Raji (cell line): Measurements from ENCODE around the gene AMIGO3.

Experiments used
- POLR2A ChIP-seq: IDR thresholded peaks from 2 replicates; pipeline ENCODE4 v1.6.1; 2011; ENCODE audit warnings: low read depth, low read length, control low read depth; ENCODE audit not compliant: insufficient read depth

AMIGO3 gene, protein sequence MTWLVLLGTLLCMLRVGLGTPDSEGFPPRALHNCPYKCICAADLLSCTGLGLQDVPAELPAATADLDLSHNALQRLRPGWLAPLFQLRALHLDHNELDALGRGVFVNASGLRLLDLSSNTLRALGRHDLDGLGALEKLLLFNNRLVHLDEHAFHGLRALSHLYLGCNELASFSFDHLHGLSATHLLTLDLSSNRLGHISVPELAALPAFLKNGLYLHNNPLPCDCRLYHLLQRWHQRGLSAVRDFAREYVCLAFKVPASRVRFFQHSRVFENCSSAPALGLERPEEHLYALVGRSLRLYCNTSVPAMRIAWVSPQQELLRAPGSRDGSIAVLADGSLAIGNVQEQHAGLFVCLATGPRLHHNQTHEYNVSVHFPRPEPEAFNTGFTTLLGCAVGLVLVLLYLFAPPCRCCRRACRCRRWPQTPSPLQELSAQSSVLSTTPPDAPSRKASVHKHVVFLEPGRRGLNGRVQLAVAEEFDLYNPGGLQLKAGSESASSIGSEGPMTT

GRCh38 chr3:49719214-49719884, at the start of gene AMIGO3:
Gene AMIGO3 (minus strand): TSS chr3:49719684. CDS start chr3:49719465, 219 bp downstream.
- TF ChIP-seq POLR2A = peak; percentile 90

- TF ChIP-seq POLR2A = no peak
Observed at GRCh38 chr3:49763981-49764380, 44.5 kb upstream of the AMIGO3 start.

DNA sequence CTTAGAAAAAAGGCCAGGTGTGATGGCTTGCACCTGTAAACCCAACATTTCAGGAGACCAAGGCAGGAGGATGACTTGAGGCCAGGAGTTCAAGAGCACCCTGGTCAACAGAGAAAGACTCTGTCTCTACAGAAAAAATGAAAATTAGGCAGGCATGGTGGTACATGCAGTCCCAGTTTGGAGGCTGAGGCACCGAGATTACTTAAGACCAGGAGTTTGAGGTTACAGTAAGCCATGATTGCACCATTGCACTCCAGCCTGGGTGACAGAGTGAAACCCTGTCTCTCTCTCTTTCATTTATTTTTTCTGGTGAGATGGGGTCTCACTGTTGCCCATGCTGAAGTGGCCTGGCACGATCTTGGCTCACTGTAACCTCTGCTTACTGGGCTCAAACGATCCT, 42.2 kb upstream of the AMIGO3 start:
- no peak for TF ChIP-seq POLR2A

GRCh38 chr3:49759226-49759625, 39.7 kb upstream of the AMIGO3 start:
- no peak for TF ChIP-seq POLR2A

- no peak for TF ChIP-seq POLR2A
Observed at GRCh38 chr3:49757197-49757596, 37.7 kb upstream of the AMIGO3 start.

GRCh38 chr3:49756036-49756435, 36.6 kb upstream of the AMIGO3 start:
- TF ChIP-seq POLR2A = no peak

- TF ChIP-seq POLR2A = no peak
Observed at GRCh38 chr3:49754536-49754935, 35.1 kb upstream of the AMIGO3 start.

DNA sequence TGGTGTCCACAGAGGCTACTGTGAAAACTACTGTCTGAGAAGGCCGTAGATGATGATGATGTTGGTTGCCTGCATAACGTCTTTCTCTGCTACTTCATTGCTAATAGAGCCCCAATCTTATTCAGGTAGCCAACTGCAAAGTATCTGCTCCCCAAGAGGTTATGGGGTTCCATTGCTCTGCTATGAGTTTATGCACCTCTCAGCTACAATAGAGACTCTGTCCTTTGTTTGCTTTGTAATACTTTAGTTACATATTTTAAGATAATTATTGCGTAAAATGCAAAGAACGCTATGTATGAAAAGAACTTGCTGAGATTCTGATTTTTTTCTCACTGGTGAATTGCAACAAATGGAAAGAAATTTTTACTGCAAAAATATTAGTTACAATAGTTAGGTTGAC, 32.0 kb upstream of the AMIGO3 start:
- no peak for TF ChIP-seq POLR2A

DNA sequence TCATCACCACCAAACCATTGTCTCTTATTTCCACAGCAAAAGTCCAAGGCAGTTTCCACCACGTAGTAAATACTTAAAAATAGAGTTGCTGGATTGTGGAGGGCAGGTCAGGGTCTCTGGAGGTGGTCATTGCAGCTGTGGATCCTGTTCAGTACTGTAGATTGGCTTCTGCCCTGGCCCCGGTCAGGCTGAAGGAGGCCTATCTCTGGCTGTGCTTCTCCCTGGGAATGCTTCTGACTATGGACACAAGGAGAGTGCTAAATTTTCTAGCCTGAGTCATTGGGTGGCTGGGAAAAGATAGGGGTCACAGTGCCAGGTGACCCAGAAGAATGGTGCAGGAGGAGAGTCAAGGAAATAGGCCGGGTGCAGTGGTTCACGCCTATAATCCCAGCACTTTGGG, 30.6 kb upstream of the AMIGO3 start:
- no peak for TF ChIP-seq POLR2A

- no peak for TF ChIP-seq POLR2A
Observed at GRCh38 chr3:49747792-49748480, 28.5 kb upstream of the AMIGO3 start.

- no peak for TF ChIP-seq POLR2A
Observed at GRCh38 chr3:49745986-49746385, 26.5 kb upstream of the AMIGO3 start.

GRCh38 chr3:49740427-49740826, 20.9 kb upstream of the AMIGO3 start:
- TF ChIP-seq POLR2A = no peak

- no peak for TF ChIP-seq POLR2A
Observed at GRCh38 chr3:49738067-49738713, 18.7 kb upstream of the AMIGO3 start.

DNA sequence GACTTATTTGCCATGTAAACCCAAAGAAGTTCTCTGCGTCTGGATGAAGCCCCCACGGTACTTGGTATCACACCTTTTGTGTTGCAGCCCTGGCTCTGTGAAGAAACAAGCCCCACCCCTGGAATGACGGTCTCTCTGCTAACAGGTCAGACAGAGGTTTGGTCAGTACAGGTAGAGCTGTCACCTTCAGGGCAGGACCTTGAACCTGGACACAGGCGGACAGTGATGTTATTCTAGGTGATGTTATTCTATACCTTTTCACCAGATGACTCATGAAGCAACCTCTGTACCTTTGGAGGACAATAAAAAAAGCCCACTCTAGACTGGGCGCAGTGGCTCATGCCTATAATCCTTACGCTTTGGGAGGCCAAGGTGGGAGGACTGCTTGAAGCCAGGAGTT, 15.3 kb upstream of the AMIGO3 start:
- no peak for TF ChIP-seq POLR2A

GRCh38 chr3:49733551-49733950, 14.1 kb upstream of the AMIGO3 start:
- no peak for TF ChIP-seq POLR2A
